Measurements from ENCODE around the gene CD9. TPM values are rescaled to one million over a fixed set of nuclear protein-coding genes. Genes with fewer than 3 reads are reported as not detected.

Gene CD9
- total and polyA plus RNA-seq, 2 experiments from 2014 or later, result 14.7 to 15.8 TPM

DNA sequence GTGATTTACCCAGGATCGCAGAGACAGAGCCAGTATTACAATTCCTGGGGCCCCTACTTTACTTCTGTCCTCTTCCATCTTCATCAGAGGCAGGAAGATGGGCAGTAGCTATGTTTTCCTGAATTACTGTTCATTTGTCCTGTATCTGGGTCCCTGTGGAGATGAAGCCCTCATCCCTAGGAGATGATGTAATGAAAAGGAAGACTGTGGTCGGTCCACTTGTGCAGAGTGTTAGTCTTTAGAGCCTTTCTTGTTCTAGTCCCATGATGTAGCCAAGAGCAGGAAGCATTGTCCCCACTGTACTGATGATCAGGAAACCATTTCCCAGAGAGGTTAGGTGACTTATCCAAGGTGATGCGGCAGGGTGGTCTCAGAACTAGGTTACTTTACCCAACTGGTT lies 2.6 kb downstream of the CD9 start:
- Histone ChIP-seq H3K27me3 (peaks cover 52% of the 10 kb centered on the region), H3K27ac (no peak overlapping the region), H3K9me3 (ENCODE audit: low read depth) (no peaks in the 10 kb centered on the region), H3K4me1 (ENCODE audit: low read depth) (peaks cover 11% of the 10 kb centered on the region), H3K36me3 (no peaks in the 10 kb centered on the region), H3K4me3 (no peak overlapping the region)
- DNase-seq (ENCODE audit: low read depth in 1 of 2, low spot score in 1 of 2), result no peak
- TF ChIP-seq, protein P1, sequence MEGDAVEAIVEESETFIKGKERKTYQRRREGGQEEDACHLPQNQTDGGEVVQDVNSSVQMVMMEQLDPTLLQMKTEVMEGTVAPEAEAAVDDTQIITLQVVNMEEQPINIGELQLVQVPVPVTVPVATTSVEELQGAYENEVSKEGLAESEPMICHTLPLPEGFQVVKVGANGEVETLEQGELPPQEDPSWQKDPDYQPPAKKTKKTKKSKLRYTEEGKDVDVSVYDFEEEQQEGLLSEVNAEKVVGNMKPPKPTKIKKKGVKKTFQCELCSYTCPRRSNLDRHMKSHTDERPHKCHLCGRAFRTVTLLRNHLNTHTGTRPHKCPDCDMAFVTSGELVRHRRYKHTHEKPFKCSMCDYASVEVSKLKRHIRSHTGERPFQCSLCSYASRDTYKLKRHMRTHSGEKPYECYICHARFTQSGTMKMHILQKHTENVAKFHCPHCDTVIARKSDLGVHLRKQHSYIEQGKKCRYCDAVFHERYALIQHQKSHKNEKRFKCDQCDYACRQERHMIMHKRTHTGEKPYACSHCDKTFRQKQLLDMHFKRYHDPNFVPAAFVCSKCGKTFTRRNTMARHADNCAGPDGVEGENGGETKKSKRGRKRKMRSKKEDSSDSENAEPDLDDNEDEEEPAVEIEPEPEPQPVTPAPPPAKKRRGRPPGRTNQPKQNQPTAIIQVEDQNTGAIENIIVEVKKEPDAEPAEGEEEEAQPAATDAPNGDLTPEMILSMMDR (IDR thresholded peaks at IDR 0.05; ENCODE audit: low read depth, low read length), result no peak

DNA sequence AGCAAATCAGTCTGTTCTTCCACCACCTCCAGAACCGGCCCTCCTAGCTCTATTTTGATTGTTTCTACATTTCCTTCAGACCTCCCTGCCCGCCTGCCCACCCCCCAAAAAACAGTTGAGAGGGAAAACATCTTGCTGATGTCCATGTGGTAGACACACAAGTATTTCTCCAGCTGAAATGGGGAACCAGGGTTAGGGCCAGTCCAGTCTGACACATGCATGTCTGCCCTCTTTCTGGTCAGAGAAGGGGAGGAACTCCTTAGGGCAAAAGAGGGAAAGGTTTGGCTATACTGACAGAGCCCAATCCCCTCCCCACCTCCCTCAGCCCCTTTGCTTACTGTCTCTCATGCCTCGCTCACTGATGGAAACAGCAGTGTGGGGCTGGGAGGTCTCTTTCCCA lies 3.4 kb downstream of the CD9 start:
- Histone ChIP-seq H3K9me3 (ENCODE audit: low read depth) (no peaks in the 10 kb centered on the region), H3K27ac (no peak overlapping the region), H3K4me3 (no peak overlapping the region), H3K36me3 (no peaks in the 10 kb centered on the region), H3K4me1 (ENCODE audit: low read depth) (peaks cover 11% of the 10 kb centered on the region), H3K27me3 (peaks cover 49% of the 10 kb centered on the region)
- TF ChIP-seq, protein P1 (IDR thresholded peaks at IDR 0.05; ENCODE audit: low read depth, low read length), result no peak
- DNase-seq (ENCODE audit: low read depth in 1 of 2, low spot score in 1 of 2), result no peak

DNA sequence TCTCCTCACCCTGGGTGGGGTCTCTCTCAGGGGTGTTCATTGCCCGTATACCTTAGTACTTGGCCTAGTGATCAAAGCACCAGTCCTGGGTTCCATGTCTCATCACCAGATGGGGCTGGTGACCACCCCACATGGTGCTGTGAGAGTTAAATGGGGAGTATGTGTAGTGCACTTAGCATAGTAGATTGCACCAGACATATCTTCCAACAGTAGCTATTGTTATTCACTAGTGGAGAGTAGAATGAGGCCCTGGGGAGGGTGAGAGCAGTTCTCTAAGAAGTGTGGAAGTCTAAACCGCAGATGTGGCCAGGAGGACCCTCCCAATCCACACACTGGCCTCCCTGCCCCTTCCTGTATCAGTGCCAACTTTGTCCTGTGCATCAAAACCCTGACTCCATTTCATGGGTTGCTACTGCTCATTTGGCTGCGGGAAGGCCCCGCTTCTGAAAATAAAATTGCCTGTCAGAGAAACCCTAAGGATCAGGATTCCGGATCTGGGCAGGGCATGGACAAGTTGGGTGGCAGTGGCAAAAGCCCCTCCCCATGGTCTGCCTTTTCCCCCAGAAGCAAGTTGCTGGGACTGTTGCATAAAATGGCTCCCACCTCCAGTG lies 4.4 kb downstream of the CD9 start:
- H3K27me3 ChIP-seq, result peaks cover 39% of the 10 kb centered on the region
- H3K4me3 ChIP-seq, result no peak overlapping the region
- no peaks in the 10 kb centered on the region for H3K9me3 ChIP-seq (ENCODE audit: low read depth)
- DNase-seq (ENCODE audit: low read depth in 1 of 2, low spot score in 1 of 2), result no peak
- no peak overlapping the region for H3K27ac ChIP-seq
- H3K36me3 ChIP-seq, result no peaks in the 10 kb centered on the region
- H3K4me1 ChIP-seq (ENCODE audit: low read depth), result peaks cover 11% of the 10 kb centered on the region
- TF ChIP-seq, protein P1 (IDR thresholded peaks at IDR 0.05; ENCODE audit: low read depth, low read length), result no peak

DNA sequence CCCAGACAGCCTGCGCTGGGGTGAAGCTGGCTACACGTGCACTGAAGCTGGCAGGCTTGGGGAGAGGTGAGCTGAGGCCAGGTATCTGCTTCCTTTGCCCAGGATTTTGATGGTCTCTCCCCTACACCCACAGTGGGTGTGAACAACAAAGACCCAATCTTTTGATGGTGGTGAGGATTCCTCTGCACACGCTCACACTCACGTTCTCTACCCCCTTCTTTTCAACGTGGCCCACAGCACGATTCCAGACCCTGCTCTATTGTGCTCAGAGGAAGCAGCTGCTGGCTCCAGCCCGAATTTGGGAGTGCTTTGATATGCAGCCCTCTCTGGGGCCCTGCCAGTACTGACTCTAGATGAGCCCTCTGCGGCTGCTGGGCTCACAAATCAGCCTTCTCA lies 4.9 kb downstream of the CD9 start:
- TF ChIP-seq, protein P1 (IDR thresholded peaks at IDR 0.05; ENCODE audit: low read depth, low read length), result no peak
- Histone ChIP-seq H3K27ac (no peak overlapping the region), H3K27me3 (peaks cover 36% of the 10 kb centered on the region), H3K9me3 (ENCODE audit: low read depth) (no peaks in the 10 kb centered on the region), H3K4me1 (ENCODE audit: low read depth) (peaks cover 11% of the 10 kb centered on the region), H3K4me3 (no peak overlapping the region), H3K36me3 (no peaks in the 10 kb centered on the region)
- DNase-seq (ENCODE audit: low read depth in 1 of 2, low spot score in 1 of 2), result peak; percentile 30 to 50

DNA sequence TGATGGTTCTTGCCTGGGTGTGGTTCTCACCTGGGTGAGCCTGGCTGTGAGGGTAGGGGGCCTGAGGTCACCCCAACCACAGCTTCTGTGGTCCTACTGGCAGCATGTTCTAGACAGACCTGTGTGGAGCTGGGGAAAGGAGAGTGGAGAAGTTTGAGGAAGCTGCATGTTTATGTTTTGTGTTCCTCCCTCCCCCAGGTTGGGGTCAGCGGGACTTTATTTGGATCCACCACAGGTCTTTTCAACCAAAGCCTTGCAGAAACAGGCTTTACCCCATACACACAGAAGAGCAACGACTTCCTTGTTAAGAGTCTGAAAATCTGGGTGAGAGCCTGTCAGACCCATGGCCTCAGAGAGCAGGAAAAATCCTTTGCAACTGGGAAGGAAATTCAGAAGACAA lies 5.6 kb downstream of the CD9 start:
- Histone ChIP-seq H3K27me3 (peaks cover 31% of the 10 kb centered on the region), H3K4me1 (ENCODE audit: low read depth) (peaks cover 11% of the 10 kb centered on the region), H3K4me3 (no peak overlapping the region), H3K9me3 (ENCODE audit: low read depth) (no peaks in the 10 kb centered on the region), H3K36me3 (no peaks in the 10 kb centered on the region), H3K27ac (no peak overlapping the region)
- TF ChIP-seq, protein P1 (IDR thresholded peaks at IDR 0.05; ENCODE audit: low read depth, low read length), result no peak
- no peak for DNase-seq (ENCODE audit: low read depth in 1 of 2, low spot score in 1 of 2)

All from cardiac muscle cell (in vitro differentiated cells and primary cell).